Osteoblast (primary cell): ENCODE data around the gene MGMT. TPM values are rescaled to one million over a fixed set of nuclear protein-coding genes. Genes with fewer than 3 reads are reported as not detected.

ENCODE experiments used
- DNase-seq: peaks from one replicate; pipeline ENCODE4 v3.0.0; 2011; ENCODE audit warnings: low spot score, mixed read lengths; ENCODE audit not compliant: insufficient read length; ENCODE audit errors: missing footprints
- H2AFZ ChIP-seq: 2 replicates; pipeline ENCODE4 v1.6.0; 2011; ENCODE audit warnings: mild to moderate bottlenecking, low read length
- H3K27ac ChIP-seq: 2 replicates; pipeline ENCODE4 v1.5.1; 2011; ENCODE audit warnings: mild to moderate bottlenecking, low read depth, low read length, moderate library complexity
- H3K27me3 ChIP-seq: 2 replicates; pipeline ENCODE4 v1.6.0; 2012; ENCODE audit warnings: mild to moderate bottlenecking, control low read depth, inconsistent platforms, low read length, moderate library complexity; ENCODE audit not compliant: insufficient read depth
- H3K36me3 ChIP-seq: 2 replicates; pipeline ENCODE4 v1.5.1; 2011; ENCODE audit warnings: mild to moderate bottlenecking, low read length, control low read depth, moderate library complexity; ENCODE audit not compliant: insufficient read depth
- H3K4me1 ChIP-seq: 2 replicates; pipeline ENCODE4 v1.5.1; 2011; ENCODE audit warnings: mild to moderate bottlenecking, low read length, control low read depth, moderate library complexity; ENCODE audit not compliant: insufficient read depth
- H3K4me2 ChIP-seq: 2 replicates; pipeline ENCODE4 v1.6.0; 2011; ENCODE audit warnings: mild to moderate bottlenecking, low read length; ENCODE audit not compliant: insufficient read depth
- H3K4me3 ChIP-seq: fragments of 200-600 bp; sonication (generic); 3 replicates; pipeline ENCODE4 v1.5.1; 2012; ENCODE audit warnings: mild to moderate bottlenecking, low read length, inconsistent platforms; ENCODE audit not compliant: insufficient read depth
- H3K79me2 ChIP-seq: 2 replicates; pipeline ENCODE4 v1.6.0; 2012; ENCODE audit warnings: mild to moderate bottlenecking, low read length, control low read depth, inconsistent platforms; ENCODE audit not compliant: insufficient read depth
- H3K9me3 ChIP-seq: 2 replicates; pipeline ENCODE4 v1.5.1; 2011; ENCODE audit warnings: low read depth, low read length, control low read depth
- H4K20me1 ChIP-seq: 2 replicates; pipeline ENCODE4 v1.6.0; 2012; ENCODE audit warnings: mild to moderate bottlenecking, low read length, control low read depth; ENCODE audit not compliant: insufficient read depth
- CTCF ChIP-seq: IDR thresholded peaks from 2 replicates; pipeline ENCODE4 v1.5.1; 2011; ENCODE audit warnings: mild to moderate bottlenecking, low read depth, low read length, moderate library complexity; ENCODE audit errors: extremely low read depth
- total RNA-seq: library from RNA; depleted of rRNA; stranded (reverse); fragments of >200 nt; gene quantifications from 2 replicates; pipeline ENCODE4 v1.2.3, GENCODE V29; 2012

MGMT gene
- total RNA-seq, 1 donor: 21.0 TPM

GRCh38 chr10:129696636-129697035 is 229.6 kb downstream of the MGMT start:
- Histone ChIP-seq H2AFZ (no peak overlapping the region), H3K27ac (no peak overlapping the region), H3K27me3 (no peaks in the 10 kb centered on the region), H3K4me2 (no peak overlapping the region), H4K20me1 (peaks cover 4% of the 10 kb centered on the region), H3K4me1 (no peaks in the 10 kb centered on the region), H3K4me3 (no peak overlapping the region), H3K36me3 (no peaks in the 10 kb centered on the region), H3K79me2 (no peaks in the 10 kb centered on the region), H3K9me3 (no peaks in the 10 kb centered on the region)
- no peak for TF ChIP-seq CTCF
- DNase-seq: no peak

GRCh38 chr10:129697463-129698247 is 230.6 kb downstream of the MGMT start:
- Histone ChIP-seq H3K27me3 (no peaks in the 10 kb centered on the region), H3K79me2 (no peaks in the 10 kb centered on the region), H3K9me3 (no peaks in the 10 kb centered on the region), H2AFZ (no peak overlapping the region), H3K4me1 (no peaks in the 10 kb centered on the region), H4K20me1 (peaks cover 9% of the 10 kb centered on the region), H3K36me3 (no peaks in the 10 kb centered on the region), H3K4me2 (no peak overlapping the region), H3K4me3 (no peak overlapping the region), H3K27ac (no peak overlapping the region)
- DNase-seq: no peak
- TF ChIP-seq CTCF: no peak

- no peaks in the 10 kb centered on the region for H3K9me3 ChIP-seq
- TF ChIP-seq CTCF: no peak
- peaks cover 7% of the 10 kb centered on the region for H4K20me1 ChIP-seq
- no peaks in the 10 kb centered on the region for H3K27me3 ChIP-seq
- no peak for DNase-seq
- no peak overlapping the region for H3K27ac ChIP-seq
- no peak overlapping the region for H3K4me2 ChIP-seq
- H3K4me1 ChIP-seq: peaks cover 2% of the 10 kb centered on the region
- H3K36me3 ChIP-seq: no peaks in the 10 kb centered on the region
- H2AFZ ChIP-seq: no peak overlapping the region
- no peak overlapping the region for H3K4me3 ChIP-seq
- no peaks in the 10 kb centered on the region for H3K79me2 ChIP-seq
Measured at GRCh38 chr10:129699722-129700340, 232.8 kb downstream of the MGMT start.

- peaks cover 10% of the 10 kb centered on the region for H3K4me1 ChIP-seq
- H3K36me3 ChIP-seq: no peaks in the 10 kb centered on the region
- no peak overlapping the region for H3K4me2 ChIP-seq
- DNase-seq: no peak
- TF ChIP-seq CTCF: no peak
- H3K4me3 ChIP-seq: no peak overlapping the region
- no peaks in the 10 kb centered on the region for H3K79me2 ChIP-seq
- H3K9me3 ChIP-seq: no peaks in the 10 kb centered on the region
- H3K27me3 ChIP-seq: no peaks in the 10 kb centered on the region
- peaks cover 7% of the 10 kb centered on the region for H4K20me1 ChIP-seq
- H3K27ac ChIP-seq: no peak overlapping the region
- H2AFZ ChIP-seq: no peak overlapping the region
Measured at GRCh38 chr10:129702605-129703004, 235.6 kb downstream of the MGMT start.
